GM20431 (cell line): ENCODE results near the gene ARSG.

Experiments
- in situ Hi-C: fragments of 300-500 bp; cut with MseI, MboI; formaldehyde crosslinking; loops from one replicate; pipeline ENCODE4 v1.15.0; 2020; ENCODE audit warnings: low sequenced_read_pairs; ENCODE audit not compliant: unreplicated experiment

ARSG gene

DNA sequence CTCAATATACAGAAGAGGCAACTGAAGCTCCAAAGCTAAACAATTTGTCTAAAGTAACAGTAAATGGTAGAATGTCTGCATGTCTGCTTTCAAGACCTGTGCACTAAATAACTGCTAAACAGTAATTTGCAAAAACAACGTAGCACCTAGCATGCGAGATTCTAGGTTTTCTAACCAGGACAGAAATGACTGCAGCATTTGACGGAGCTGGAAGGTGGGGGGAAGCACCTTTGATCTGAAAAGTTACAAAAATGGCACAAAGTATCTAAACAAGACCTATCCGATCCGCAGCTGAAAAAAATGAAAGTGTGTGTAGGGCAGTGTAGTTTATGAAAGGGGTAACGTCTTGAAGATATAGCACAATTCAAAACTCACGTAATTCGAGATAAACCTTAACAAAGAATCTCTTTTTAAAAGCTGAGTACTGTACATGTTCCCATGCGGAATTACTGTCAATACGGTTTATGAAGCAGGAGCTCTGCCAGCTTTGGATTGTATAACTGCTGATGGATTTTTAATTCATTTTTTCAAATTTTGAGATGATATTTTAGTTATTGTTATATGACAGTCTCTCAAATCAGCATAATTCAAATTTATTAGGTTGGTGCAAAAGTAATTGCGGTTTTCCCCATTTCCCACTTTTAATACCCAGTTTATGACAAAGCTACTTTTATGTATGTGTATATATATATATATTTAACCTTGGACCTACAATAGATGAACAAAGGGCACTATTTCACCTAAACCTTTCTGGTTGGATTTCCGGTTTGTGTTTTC, 167.2 kb downstream of the ARSG start:
- in situ Hi-C loops = no loop called here

DNA sequence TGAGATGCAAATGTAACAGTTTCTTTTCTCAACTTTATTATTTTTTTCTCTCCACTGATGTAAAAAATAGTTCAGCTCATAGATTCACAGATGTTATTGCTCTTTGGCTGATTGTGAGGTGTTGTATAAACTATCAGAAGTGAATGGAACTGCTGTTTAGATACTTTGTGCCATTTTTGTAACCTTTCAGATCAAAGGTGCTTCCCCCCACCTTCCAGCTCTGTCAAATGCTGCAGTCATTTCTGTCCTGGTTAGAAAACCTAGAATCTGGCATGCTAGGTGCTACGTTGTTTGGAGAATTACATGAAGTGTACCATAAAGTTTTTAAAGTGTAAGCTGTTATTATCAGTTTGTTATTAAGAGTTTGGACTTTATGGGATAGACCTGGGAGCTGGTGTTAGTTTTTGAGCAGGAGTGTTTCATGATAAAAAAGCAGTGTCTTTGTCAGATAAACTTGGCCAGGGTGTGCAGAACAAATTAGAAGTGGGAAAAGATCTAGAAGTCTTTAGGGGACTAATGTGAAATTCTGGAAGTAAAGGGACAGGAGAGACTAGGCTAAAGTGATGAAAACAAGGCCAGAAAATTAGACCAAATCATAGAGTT, 167.8 kb downstream of the ARSG start:
- in situ Hi-C loops = no loop called here

DNA sequence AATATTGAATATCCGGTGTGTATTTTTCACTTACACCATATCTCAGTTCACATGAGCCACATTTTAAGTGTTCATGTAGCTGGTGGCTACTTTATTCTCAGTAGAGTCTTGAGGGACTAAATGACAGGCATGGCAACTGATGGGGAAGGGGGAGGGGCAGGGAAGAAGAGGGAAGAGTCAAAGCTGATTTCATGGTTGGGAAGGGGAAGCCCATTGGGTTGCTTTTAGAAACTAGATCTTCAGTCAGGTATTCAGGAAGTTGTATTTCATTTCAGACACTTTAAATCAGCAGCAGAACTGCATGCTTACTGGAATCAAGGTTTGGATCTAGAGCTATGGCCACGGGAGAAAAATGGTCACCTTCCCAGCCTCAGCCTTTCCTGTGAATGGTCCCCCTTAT, 168.9 kb downstream of the ARSG start:
- in situ Hi-C loops = no loop called here

DNA sequence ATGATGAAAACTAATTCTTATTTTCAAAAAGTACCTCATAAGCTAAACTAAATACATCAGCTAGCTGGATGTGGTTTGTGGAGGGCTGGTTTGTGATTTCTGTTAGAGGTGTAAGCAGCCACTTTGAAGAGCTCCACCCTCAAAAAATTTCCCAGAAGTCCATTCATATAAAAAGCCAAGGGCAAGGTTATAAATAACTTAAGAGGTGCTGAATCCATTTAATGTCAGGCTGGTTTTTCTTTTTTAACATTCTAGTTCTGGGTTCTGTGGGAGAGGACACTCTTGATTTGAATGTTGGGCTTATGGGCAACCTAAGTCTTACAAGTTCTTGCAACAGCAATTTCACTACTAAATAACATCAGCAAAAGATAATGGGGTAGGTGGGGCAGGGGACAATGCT, 169.4 kb downstream of the ARSG start:
- in situ Hi-C loops = no loop called here

DNA sequence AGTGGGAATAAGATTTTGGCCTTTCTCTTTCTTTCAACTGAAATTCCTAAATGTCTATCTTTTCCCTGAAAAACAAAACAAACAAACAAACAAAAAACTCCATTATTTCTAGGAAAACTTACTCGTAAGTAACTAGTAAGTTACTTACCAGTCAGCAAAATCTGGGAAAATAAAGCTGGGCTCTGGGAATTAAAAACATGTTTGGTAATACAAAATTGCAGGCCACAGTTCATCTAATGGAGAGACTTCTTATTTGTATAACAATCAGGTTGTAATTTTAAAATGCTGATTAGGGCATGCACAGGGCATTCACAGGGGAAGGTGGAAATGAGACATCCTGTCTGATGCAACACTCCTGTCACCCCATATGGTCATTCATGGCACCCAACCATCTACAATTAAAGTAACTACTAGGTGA, 169.8 kb downstream of the ARSG start:
- in situ Hi-C loops = no loop called here

DNA sequence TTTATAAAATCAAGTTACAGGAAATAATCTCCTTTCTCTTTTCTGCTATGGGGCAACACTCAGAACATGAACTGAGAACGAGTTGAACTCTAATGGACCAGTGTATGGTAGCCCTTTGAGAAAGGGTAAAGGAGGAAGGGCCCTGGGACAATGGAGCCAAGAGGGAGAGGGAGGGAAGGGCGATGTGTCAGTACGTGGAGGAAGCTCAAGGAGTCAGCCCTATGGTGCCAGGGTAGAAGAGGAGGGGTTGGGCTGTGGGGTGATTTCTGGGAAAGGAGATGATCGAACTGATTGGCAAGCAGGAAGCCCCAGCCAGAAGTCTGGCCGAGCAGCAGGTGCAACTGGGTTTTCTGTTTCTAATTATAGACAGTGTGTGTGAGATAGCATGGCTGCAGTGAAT, 170.3 kb downstream of the ARSG start:
- in situ Hi-C loops = no loop called here

DNA sequence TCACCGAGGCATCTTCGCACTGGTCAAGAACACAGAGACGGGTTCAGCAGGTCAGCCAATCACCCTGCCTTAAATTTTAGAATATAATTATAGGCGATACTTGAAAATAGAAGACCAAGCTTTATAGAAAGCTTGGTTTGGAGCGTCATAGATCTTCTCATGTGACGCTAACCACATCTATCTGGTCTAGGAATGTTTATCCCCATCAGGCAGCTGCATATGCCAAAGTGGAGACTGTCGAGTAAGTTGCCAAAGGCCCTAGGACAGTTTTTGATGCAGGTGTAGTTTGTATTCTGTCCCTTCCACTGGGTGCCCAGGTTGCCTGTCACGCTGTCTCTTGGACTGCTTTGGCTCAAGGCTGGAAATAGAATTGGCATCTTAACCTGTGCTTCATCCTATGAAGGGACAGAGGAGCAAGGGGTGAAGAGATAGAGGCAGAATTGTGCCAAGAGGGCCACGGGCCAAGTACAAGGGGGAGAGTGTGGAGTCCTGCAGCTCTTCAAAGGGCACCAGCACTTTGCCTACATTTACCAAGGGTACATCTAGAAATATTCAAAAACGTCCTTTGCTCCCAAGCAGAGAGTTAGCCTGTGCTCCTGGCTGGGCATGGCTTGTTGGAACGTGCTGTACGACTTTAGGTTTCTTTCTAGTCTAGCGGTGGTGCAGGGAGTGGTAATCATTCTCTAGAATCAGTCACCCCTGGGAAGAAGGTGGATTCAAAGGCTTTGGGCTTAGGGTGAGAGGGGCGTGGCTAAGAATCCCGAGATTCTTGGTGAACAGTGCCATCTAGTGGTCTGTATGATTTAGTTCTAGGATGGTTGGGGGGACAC, 171.3 kb downstream of the ARSG start:
- in situ Hi-C loops = no loop called here

DNA sequence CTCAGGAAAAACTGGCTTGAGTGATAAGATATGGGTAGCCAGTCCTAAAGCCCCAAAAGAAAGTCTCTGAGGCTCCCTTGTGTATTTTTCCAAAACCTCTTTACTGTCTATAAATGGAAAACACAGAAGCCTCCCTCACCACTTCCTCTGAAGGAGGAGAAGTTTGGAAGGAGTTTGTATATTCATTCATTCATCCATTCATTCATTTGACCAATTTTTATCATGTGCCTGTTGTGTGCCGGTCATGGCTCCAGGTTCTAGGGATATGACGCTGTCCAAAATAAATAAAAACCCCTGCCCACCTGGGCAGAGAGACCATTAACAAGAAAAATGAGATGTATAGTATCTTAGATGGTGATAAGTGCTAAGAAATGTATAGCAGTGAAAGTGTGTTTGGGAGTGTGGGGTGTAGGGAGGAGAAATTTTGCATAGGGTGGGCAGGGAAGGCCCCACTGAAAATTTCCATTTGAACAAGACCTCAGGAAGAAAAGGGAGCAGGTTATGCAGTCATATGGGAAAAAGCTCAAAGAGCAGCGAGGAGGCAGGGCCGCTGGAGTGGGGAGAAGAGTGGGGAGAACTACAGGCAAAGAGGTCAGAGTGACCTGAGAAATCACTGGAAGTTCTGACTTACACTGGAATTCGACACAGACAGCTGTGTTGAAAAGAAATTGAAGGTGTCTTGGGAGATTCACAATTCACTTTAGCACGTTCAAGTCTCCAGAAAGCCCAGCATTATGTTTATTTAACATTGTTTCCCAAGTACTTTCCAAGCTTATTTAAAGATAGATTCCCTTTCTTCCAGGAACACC, 172.1 kb downstream of the ARSG start:
- in situ Hi-C loops = no loop called here

DNA sequence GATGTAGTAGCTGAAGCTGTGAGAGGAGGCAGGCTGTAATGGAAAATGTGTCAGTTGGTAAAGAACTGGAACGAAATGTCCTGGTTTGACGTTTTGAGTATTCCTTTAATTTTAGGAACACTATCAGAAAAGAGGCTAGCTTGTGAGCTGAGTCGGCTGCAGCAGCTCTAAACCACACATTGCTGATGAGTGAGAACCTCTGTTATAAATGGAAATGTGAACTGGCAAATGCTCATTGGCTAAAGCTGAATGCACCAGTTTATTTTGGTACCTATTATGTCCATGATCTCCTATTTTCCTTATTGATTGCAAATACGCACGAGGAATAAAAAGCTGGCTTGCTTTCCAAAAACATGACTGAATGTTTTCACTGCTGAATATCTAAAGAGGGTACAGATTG, 177.0 kb downstream of the ARSG start:
- in situ Hi-C loops = no loop called here

DNA sequence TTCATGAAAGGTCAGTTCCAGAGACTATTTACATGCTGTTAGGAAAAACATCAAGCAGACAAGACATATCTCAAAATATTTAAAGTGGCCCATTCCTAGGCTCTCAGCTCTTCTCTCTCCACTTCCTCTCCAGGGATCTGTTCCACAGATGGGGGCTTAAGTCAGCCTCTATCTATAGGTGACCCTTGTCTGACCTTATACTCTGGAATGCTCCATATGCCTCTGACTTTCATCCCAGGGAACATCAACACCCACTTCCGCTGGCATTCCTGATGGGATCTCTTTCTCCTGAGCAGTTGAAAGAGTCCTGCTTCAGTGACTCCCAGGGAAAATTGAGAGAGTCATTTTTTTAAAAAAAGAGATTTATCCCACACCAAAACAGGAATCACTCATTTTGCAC, 177.5 kb downstream of the ARSG start:
- in situ Hi-C loops = no loop called here
